Esophagus squamous epithelium (tissue), 4 donors: ENCODE data around the gene SYNDIG1L.

ENCODE experiments used
- POLR2A ChIP-seq, 4 donors: fragments of 450-650 bp; IDR thresholded peaks; one replicate each; pipeline ENCODE4 v1.6.1; 2017; ENCODE audit warnings: antibody characterized with exemption in 4 of 4, mild to moderate bottlenecking in 4 of 4, moderate library complexity in 3 of 4
- TF ChIP-seq, protein P1 (sequence below), 6 experiments: fragments of 450-650 bp in 4 of 6; fragments of 200-600 bp in 2 of 6; sonication (generic) in 2 of 6; IDR thresholded peaks; one replicate each; pipeline ENCODE4 v1.5.1; 2016 to 2019; ENCODE audit warnings: antibody characterized with exemption in 6 of 6, mild to moderate bottlenecking in 4 of 6, moderate library complexity in 4 of 6

- TF ChIP-seq, protein P1, sequence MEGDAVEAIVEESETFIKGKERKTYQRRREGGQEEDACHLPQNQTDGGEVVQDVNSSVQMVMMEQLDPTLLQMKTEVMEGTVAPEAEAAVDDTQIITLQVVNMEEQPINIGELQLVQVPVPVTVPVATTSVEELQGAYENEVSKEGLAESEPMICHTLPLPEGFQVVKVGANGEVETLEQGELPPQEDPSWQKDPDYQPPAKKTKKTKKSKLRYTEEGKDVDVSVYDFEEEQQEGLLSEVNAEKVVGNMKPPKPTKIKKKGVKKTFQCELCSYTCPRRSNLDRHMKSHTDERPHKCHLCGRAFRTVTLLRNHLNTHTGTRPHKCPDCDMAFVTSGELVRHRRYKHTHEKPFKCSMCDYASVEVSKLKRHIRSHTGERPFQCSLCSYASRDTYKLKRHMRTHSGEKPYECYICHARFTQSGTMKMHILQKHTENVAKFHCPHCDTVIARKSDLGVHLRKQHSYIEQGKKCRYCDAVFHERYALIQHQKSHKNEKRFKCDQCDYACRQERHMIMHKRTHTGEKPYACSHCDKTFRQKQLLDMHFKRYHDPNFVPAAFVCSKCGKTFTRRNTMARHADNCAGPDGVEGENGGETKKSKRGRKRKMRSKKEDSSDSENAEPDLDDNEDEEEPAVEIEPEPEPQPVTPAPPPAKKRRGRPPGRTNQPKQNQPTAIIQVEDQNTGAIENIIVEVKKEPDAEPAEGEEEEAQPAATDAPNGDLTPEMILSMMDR (IDR thresholded peaks at IDR 0.05), result no peak
- TF ChIP-seq POLR2A (IDR thresholded peaks at IDR 0.05), result no peak
Observed at GRCh38 chr14:74403619-74404417, 22.2 kb downstream of the SYNDIG1L start.
